Measurements from ENCODE around the gene YAP1.
A peak's percentile ranks its signal among the peaks of the same experiment; 100 is the strongest.

YAP1 gene

DNA sequence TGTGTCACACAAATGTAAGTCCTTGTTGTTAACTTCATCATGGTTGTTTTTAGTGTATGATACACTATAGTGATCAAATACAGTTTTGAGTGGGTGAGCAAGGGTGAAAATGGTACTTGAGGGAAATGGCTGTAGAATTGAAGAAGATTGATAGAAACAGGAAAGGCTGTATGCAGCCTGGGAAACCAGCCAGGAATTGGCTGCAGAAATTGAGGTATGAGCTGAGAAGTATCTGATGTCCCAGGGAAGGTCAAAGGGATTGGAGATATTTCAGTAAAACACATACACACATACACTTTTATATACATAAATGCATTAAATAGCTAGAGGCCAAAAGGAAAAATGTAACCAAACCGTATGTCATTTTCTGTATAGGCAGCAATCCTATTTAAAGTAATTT is 13.1 kb upstream of the YAP1 start:
- H3K27ac ChIP-seq (replicated peaks), result no peak overlapping the region
- no peak for DNase-seq (ENCODE audit: low read depth in 1 of 2, low spot score in 1 of 2)
- no peak overlapping the region for H3K4me3 ChIP-seq (replicated peaks; ENCODE audit: insufficient read depth, low read length)
- TF ChIP-seq, protein P1, sequence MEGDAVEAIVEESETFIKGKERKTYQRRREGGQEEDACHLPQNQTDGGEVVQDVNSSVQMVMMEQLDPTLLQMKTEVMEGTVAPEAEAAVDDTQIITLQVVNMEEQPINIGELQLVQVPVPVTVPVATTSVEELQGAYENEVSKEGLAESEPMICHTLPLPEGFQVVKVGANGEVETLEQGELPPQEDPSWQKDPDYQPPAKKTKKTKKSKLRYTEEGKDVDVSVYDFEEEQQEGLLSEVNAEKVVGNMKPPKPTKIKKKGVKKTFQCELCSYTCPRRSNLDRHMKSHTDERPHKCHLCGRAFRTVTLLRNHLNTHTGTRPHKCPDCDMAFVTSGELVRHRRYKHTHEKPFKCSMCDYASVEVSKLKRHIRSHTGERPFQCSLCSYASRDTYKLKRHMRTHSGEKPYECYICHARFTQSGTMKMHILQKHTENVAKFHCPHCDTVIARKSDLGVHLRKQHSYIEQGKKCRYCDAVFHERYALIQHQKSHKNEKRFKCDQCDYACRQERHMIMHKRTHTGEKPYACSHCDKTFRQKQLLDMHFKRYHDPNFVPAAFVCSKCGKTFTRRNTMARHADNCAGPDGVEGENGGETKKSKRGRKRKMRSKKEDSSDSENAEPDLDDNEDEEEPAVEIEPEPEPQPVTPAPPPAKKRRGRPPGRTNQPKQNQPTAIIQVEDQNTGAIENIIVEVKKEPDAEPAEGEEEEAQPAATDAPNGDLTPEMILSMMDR (IDR thresholded peaks at IDR 0.05; ENCODE audit: insufficient read depth, low read length), result no peak
- no peaks in the 10 kb centered on the region for H3K27me3 ChIP-seq (ENCODE audit: insufficient read depth, poor library complexity, severe bottlenecking)

DNA sequence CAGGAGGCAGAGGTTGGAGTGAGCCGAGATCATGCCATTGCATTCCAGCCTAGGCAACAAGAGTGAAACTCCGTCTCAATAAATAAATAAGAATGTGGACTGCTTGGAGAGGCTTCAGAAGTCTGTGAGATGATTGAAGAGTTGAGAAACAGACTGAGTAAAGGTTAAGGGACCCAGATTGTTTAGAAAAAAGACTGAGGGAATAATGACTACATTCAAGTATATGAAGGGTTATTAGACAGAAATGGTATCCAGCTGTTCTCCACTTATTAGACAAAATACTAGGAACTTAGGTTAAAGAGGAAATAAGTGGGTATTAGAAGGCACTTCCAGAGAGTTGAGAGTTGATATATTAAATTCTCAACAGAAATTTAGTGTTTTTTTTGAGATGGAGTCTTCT is 10.5 kb upstream of the YAP1 start:
- Histone ChIP-seq H3K4me3 (replicated peaks; ENCODE audit: insufficient read depth, low read length) (no peak overlapping the region), H3K27me3 (ENCODE audit: insufficient read depth, poor library complexity, severe bottlenecking) (no peaks in the 10 kb centered on the region), H3K27ac (replicated peaks) (no peak overlapping the region)
- DNase-seq (ENCODE audit: low read depth in 1 of 2, low spot score in 1 of 2), result no peak
- TF ChIP-seq GABPA (IDR thresholded peaks at IDR 0.05; ENCODE audit: low read depth) (no peak), POLR2AphosphoS5 (IDR thresholded peaks at IDR 0.05; ENCODE audit: low read depth) (no peak), SPI1 (IDR thresholded peaks at IDR 0.05; ENCODE audit: borderline replicate concordance, low read depth) (no peak)
- TF ChIP-seq, protein P1 (IDR thresholded peaks at IDR 0.05; ENCODE audit: insufficient read depth, low read length), result no peak
- TF ChIP-seq, protein P2, sequence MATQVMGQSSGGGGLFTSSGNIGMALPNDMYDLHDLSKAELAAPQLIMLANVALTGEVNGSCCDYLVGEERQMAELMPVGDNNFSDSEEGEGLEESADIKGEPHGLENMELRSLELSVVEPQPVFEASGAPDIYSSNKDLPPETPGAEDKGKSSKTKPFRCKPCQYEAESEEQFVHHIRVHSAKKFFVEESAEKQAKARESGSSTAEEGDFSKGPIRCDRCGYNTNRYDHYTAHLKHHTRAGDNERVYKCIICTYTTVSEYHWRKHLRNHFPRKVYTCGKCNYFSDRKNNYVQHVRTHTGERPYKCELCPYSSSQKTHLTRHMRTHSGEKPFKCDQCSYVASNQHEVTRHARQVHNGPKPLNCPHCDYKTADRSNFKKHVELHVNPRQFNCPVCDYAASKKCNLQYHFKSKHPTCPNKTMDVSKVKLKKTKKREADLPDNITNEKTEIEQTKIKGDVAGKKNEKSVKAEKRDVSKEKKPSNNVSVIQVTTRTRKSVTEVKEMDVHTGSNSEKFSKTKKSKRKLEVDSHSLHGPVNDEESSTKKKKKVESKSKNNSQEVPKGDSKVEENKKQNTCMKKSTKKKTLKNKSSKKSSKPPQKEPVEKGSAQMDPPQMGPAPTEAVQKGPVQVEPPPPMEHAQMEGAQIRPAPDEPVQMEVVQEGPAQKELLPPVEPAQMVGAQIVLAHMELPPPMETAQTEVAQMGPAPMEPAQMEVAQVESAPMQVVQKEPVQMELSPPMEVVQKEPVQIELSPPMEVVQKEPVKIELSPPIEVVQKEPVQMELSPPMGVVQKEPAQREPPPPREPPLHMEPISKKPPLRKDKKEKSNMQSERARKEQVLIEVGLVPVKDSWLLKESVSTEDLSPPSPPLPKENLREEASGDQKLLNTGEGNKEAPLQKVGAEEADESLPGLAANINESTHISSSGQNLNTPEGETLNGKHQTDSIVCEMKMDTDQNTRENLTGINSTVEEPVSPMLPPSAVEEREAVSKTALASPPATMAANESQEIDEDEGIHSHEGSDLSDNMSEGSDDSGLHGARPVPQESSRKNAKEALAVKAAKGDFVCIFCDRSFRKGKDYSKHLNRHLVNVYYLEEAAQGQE (IDR thresholded peaks at IDR 0.05; ENCODE audit: insufficient replicate concordance, low read depth), result no peak

DNA sequence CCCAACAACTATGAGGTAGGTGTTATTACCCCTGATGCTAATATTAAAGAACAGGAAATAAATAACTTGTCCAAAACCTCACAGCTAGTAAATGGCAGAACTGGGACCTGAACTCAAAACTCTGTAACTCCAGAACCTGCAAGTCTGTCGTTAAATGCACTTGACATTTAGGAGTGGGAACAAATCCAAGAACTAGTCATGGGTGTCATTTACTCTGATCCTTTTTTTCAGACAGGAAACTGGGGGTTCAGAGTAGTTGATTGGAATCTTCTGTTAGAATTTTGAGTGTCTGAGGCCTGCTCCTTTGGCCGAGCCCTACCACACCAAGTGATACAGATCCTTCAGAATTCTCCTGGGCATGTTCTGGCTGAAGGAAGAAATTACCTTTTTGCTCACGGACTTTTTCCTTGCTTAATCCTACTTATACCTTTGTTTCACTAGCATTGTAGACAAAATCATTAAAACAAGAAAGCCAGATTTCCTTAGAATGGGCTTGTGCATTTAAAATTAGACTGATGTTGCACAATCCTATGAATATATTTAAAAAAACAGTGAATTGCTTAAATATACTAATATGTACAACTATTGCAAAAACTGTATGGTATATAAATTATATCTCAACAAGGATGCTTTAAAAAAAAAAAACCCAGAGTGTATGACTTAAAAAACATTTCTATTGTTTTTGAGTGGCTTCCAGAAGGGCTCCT is 1.4 kb upstream of the YAP1 start:
- TF ChIP-seq SPI1 (IDR thresholded peaks at IDR 0.05; ENCODE audit: borderline replicate concordance, low read depth), result no peak
- TF ChIP-seq, protein P2 (IDR thresholded peaks at IDR 0.05; ENCODE audit: insufficient replicate concordance, low read depth), result no peak
- TF ChIP-seq, protein P1 (IDR thresholded peaks at IDR 0.05; ENCODE audit: insufficient read depth, low read length), result no peak
- no peak for TF ChIP-seq GABPA (IDR thresholded peaks at IDR 0.05; ENCODE audit: low read depth)
- no peak for TF ChIP-seq POLR2AphosphoS5 (IDR thresholded peaks at IDR 0.05; ENCODE audit: low read depth)
- Histone ChIP-seq H3K27me3 (ENCODE audit: insufficient read depth, poor library complexity, severe bottlenecking) (peaks cover 33% of the 10 kb centered on the region), H3K4me3 (replicated peaks; ENCODE audit: insufficient read depth, low read length) (no peak overlapping the region), H3K27ac (replicated peaks) (no peak overlapping the region)
- no peak for DNase-seq (ENCODE audit: low read depth in 1 of 2, low spot score in 1 of 2)

DNA sequence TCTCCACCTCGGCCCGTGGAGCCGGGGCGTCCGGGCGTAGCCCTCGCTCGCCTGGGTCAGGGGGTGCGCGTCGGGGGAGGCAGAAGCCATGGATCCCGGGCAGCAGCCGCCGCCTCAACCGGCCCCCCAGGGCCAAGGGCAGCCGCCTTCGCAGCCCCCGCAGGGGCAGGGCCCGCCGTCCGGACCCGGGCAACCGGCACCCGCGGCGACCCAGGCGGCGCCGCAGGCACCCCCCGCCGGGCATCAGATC is 439 bp downstream of the YAP1 start:
- Histone ChIP-seq H3K27ac (replicated peaks) (no peak overlapping the region), H3K4me3 (replicated peaks; ENCODE audit: insufficient read depth, low read length) (peak overlapping the region; percentile 58), H3K27me3 (ENCODE audit: insufficient read depth, poor library complexity, severe bottlenecking) (peaks cover 34% of the 10 kb centered on the region)
- TF ChIP-seq, protein P1 (IDR thresholded peaks at IDR 0.05; ENCODE audit: insufficient read depth, low read length), result no peak
- TF ChIP-seq POLR2AphosphoS5 (IDR thresholded peaks at IDR 0.05; ENCODE audit: low read depth), result no peak
- no peak for TF ChIP-seq SPI1 (IDR thresholded peaks at IDR 0.05; ENCODE audit: borderline replicate concordance, low read depth)
- no peak for TF ChIP-seq GABPA (IDR thresholded peaks at IDR 0.05; ENCODE audit: low read depth)
- TF ChIP-seq, protein P2 (IDR thresholded peaks at IDR 0.05; ENCODE audit: insufficient replicate concordance, low read depth), result no peak
- no peak for DNase-seq (ENCODE audit: low read depth in 1 of 2, low spot score in 1 of 2)

All from HL-60 (cell line).